Lung (tissue), 16 donors: Measurements from ENCODE around the gene ABCD4. TPM values are rescaled to one million over a fixed set of nuclear protein-coding genes. Genes with fewer than 3 reads are reported as not detected.

Experiments
- ATAC-seq: fragments of 200-7000 bp; cut with Tn5 transposase; one replicate; pipeline ENCODE4 v1.9.1; 2020; ENCODE audit warnings: moderate number of reproducible peaks; ENCODE audit not compliant: insufficient read depth, low FRiP score
- DNase-seq, 3 donors: peaks; one replicate each; pipeline ENCODE4 v3.0.0-alpha.2; 2013 to 2017
- H3K27ac ChIP-seq, 2 donors: one replicate each; pipeline ENCODE4 v1.5.1; 2013; ENCODE audit warnings: mild to moderate bottlenecking in 2 of 2, moderate library complexity in 2 of 2, control low read depth in 1 of 2, inconsistent platforms in 1 of 2, low read depth in 1 of 2, low read length in 1 of 2
- H3K27me3 ChIP-seq, 3 donors: one replicate each; pipeline ENCODE4 v1.5.1; 2013; ENCODE audit warnings: low read length in 2 of 3; ENCODE audit not compliant: control insufficient read depth in 3 of 3, insufficient read depth in 3 of 3
- H3K36me3 ChIP-seq, 4 donors: one replicate each; pipeline ENCODE4 v1.5.1; 2013; ENCODE audit warnings: low read length in 4 of 4, mild to moderate bottlenecking in 1 of 4, moderate library complexity in 1 of 4; ENCODE audit not compliant: control insufficient read depth in 4 of 4, insufficient read depth in 4 of 4
- H3K4me1 ChIP-seq, 5 donors: one replicate each; pipeline ENCODE4 v1.5.1; 2013; ENCODE audit warnings: low read length in 5 of 5, mild to moderate bottlenecking in 2 of 5, moderate library complexity in 1 of 5; ENCODE audit not compliant: control insufficient read depth in 5 of 5, insufficient read depth in 5 of 5
- H3K4me3 ChIP-seq: one replicate; pipeline ENCODE4 v1.5.1; 2013; ENCODE audit warnings: mild to moderate bottlenecking, control low read depth, moderate library complexity
- H3K9ac ChIP-seq, 2 donors: one replicate each; pipeline ENCODE4 v1.5.1; 2013; ENCODE audit warnings: low read length in 2 of 2, control low read depth in 1 of 2; ENCODE audit not compliant: insufficient read depth in 1 of 2
- H3K9me3 ChIP-seq, 4 donors: one replicate each; pipeline ENCODE4 v1.5.1; 2013; ENCODE audit warnings: low read length in 3 of 4, mild to moderate bottlenecking in 1 of 4, moderate library complexity in 1 of 4; ENCODE audit not compliant: control insufficient read depth in 4 of 4, insufficient read depth in 3 of 4
- WGBS, 2 donors: extraction: QIAGEN DNeasy Blood & Tissue Kit; methylation state at CpG; one replicate each; pipeline ENCODE4 v1.1.7; 2013; 5-methylcytosine and 5-hydroxymethylcytosine counted together
- long read RNA-seq, 5 donors: transcript quantifications; one replicate each; lab custom pipeline, GENCODE V29; 2026
- polyA plus RNA-seq, 2 donors: library from polyadenylated mRNA; stranded (reverse); fragments of 200-250 nt; gene quantifications; one replicate each; pipeline ENCODE4 v1.2.1, GENCODE V29; 2013
- total RNA-seq, 2 donors: library from RNA; depleted of rRNA in 1 of 2; stranded (reverse); fragments of >200 nt in 1 of 2; gene quantifications; one replicate each; pipeline ENCODE4 v1.2.1, GENCODE V29; 2014 to 2021
- TF ChIP-seq, protein P1 (sequence below): IDR thresholded peaks from 2 replicates; pipeline ENCODE4 v1.5.1; 2012; ENCODE audit warnings: mild to moderate bottlenecking; ENCODE audit errors: control extremely low read depth, extremely low read depth
- donor health status: control.
- donor health status: control.
- donor health status: Bipolar disorder and iron deficiency.
- donor health status: healthy.
- donor health status: DM: yes; HTN: yes; CAD: no.

Gene ABCD4
- 10 to 100 TPM; 43.9 to 72.7 TPM for total RNA-seq
- polyA plus RNA-seq: 10 to 100 TPM; 25.7 to 42.3 TPM
- long read RNA-seq, donor 1, partial matches to known transcripts: 12 of 23 reads
- long read RNA-seq, donor 1, other reads (novel, unspliced or antisense): 0 of 23 reads
- long read RNA-seq, donor 2, partial matches to known transcripts: 6 of 9 reads
- long read RNA-seq, donor 2, other reads (novel, unspliced or antisense): 0 of 9 reads
- long read RNA-seq, donor 3, partial matches to known transcripts: 6 of 10 reads
- long read RNA-seq, donor 3, other reads (novel, unspliced or antisense): 0 of 10 reads
- long read RNA-seq, donor 4, partial matches to known transcripts: 0 of 2 reads
- long read RNA-seq, donor 4, other reads (novel, unspliced or antisense): 0 of 2 reads
- long read RNA-seq, donor 5, transcript ABCD4-203 (2 exons, 1,123 nt): major isoform, 6 of 28 reads
- long read RNA-seq, donor 5, partial matches to known transcripts: 14 of 28 reads
- long read RNA-seq, donor 5, other reads (novel, unspliced or antisense): 0 of 28 reads

DNA sequence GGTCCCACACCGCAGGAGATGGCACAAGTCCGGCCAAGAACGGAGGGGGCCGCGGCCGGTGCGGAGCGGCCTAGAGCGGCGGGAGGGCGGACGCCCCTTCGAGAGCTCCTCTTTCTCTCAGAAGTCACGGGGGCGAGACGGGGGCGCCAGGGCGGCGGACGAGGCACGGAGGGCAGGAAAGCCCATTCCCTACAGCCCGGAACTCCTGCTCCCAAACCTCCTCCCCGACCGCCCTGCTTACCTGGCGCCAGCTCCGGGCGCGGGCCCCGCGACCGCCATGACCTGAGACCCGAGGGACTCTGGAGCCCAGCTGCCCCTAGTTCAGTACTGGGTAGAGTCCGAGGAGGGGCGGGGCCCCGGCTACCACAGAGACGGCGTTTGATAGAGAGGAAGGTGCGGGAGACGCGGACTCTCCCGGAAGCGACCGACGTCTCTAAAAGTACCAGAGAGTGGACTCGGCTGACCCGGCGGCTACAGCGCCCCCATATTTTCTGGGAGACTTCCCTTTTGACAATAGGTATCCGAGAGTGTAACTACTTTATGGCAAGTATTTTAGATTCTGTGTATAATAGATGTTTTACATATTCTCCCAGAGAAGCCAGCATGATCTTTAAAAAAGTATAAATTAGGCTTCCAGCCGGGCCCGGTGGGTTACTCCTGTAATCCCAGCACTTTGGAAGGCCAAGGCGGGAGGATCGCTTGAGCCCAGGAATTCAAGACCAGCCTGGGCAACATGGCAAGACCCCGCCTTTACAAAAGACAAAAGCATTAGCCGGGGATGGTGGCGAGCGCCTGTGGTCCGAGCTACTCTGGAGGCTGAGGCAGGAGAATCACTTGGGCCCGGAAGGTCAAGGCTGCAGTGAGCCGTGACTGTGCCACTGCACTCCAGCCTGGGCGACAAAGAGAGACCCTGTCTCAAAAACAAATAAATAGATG lies at the start of gene ABCD4:
Gene ABCD4 (minus strand): TSS at position 301 of the 936 bp plus-strand sequence. CDS start 22 bp downstream, at position 279.
- H3K9me3 ChIP-seq: no peaks in the 10 kb centered on the region
- TF ChIP-seq, protein P1, sequence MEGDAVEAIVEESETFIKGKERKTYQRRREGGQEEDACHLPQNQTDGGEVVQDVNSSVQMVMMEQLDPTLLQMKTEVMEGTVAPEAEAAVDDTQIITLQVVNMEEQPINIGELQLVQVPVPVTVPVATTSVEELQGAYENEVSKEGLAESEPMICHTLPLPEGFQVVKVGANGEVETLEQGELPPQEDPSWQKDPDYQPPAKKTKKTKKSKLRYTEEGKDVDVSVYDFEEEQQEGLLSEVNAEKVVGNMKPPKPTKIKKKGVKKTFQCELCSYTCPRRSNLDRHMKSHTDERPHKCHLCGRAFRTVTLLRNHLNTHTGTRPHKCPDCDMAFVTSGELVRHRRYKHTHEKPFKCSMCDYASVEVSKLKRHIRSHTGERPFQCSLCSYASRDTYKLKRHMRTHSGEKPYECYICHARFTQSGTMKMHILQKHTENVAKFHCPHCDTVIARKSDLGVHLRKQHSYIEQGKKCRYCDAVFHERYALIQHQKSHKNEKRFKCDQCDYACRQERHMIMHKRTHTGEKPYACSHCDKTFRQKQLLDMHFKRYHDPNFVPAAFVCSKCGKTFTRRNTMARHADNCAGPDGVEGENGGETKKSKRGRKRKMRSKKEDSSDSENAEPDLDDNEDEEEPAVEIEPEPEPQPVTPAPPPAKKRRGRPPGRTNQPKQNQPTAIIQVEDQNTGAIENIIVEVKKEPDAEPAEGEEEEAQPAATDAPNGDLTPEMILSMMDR: peak; percentile 27
- H3K36me3 ChIP-seq: peaks cover 0 to 8% (median 6%) of the 10 kb centered on the region in 4 donors
- H3K4me3 ChIP-seq: peak within 1 kb of the TSS; percentile 89
- peak; percentile 99 for ATAC-seq
- H3K9ac ChIP-seq: peak within 1 kb of the TSS; percentile 1 to 31
- WGBS, 2 donors: 12 to 14% methylated on average over 57 to 61 of the region's 61 CpGs
- peaks cover 0 to 3% (median 0%) of the 10 kb centered on the region in 5 donors for H3K4me1 ChIP-seq
- H3K27ac ChIP-seq: peak within 1 kb of the TSS; percentile 87 to 91
- H3K27me3 ChIP-seq: no peaks in the 10 kb centered on the region
- peak; percentile 91 to 96 (median 92) for DNase-seq

- Histone ChIP-seq H3K4me1 (no peaks in the 10 kb centered on the region), H3K9ac (no peak overlapping the region), H3K27ac (no peak overlapping the region), H3K4me3 (no peak overlapping the region), H3K27me3 (peaks cover 0 to 7% (median 3%) of the 10 kb centered on the region in 3 donors), H3K9me3 (no peaks in the 10 kb centered on the region), H3K36me3 (no peaks in the 10 kb centered on the region)
- TF ChIP-seq, protein P1: no peak
- ATAC-seq (no peak), DNase-seq (no peak)
- 4 to 14% methylated on average over 1 of the region's 1 CpG for WGBS, 2 donors
These were observed 48.2 kb upstream of the ABCD4 start for GRCh38 chr14:74350928-74351323.

- no peak for ATAC-seq
These were observed 47.6 kb upstream of the ABCD4 start for GRCh38 chr14:74350211-74350927.

More at GRCh38 chr14:74350211-74350927, 47.6 kb upstream of the ABCD4 start:
- Histone ChIP-seq H3K27me3 (peaks cover 0 to 7% (median 3%) of the 10 kb centered on the region in 3 donors), H3K4me3 (no peak overlapping the region), H3K4me1 (no peaks in the 10 kb centered on the region), H3K9me3 (no peaks in the 10 kb centered on the region), H3K36me3 (no peaks in the 10 kb centered on the region), H3K27ac (no peak overlapping the region), H3K9ac (no peak overlapping the region)
- WGBS, 2 donors: 54 to 60% methylated on average over 11 of the region's 11 CpGs
- TF ChIP-seq, protein P1: no peak
- no peak for DNase-seq
